ENCODE results near the gene MBIP. TPM values are rescaled to one million over a fixed set of nuclear protein-coding genes. Genes with fewer than 3 reads are reported as not detected.

MBIP gene
- total and polyA plus RNA-seq, 7 donors = 3.7 to 6.5 (median 6.2) TPM

GRCh38 chr14:36303960-36304359 lies 16.5 kb downstream of the MBIP start:
- no peak for ATAC-seq
- H3K27ac ChIP-seq = no peak overlapping the region
- WGBS, 3 donors = 64 to 84% (median 69%) methylated on average over 4 of the region's 4 CpGs
- H3K9me3 ChIP-seq = no peaks in the 10 kb centered on the region
- no peaks in the 10 kb centered on the region for H3K27me3 ChIP-seq (ENCODE audit: insufficient read depth in 3 of 3, low read length in 2 of 3)
- no peak for TF ChIP-seq CTCF (IDR thresholded peaks at IDR 0.05)
- no peaks in the 10 kb centered on the region for H3K4me1 ChIP-seq
- peaks cover 5 to 92% of the 10 kb centered on the region in 2 donors for H3K36me3 ChIP-seq (ENCODE audit: insufficient read depth in 1 of 2, low read depth in 1 of 2)
- no peak for DNase-seq
- intact Hi-C loops (cut with DNase I) = no loop called here
- no peak overlapping the region for H3K4me3 ChIP-seq

GRCh38 chr14:36302823-36303222 lies 17.6 kb downstream of the MBIP start:
- Histone ChIP-seq H3K4me1 (no peaks in the 10 kb centered on the region), H3K36me3 (ENCODE audit: insufficient read depth in 1 of 2, low read depth in 1 of 2) (peaks cover 9 to 92% of the 10 kb centered on the region in 2 donors), H3K4me3 (no peak overlapping the region), H3K27me3 (ENCODE audit: insufficient read depth in 3 of 3, low read length in 2 of 3) (no peaks in the 10 kb centered on the region), H3K9me3 (no peaks in the 10 kb centered on the region), H3K27ac (no peak overlapping the region)
- no peak for DNase-seq
- no peak for TF ChIP-seq CTCF (IDR thresholded peaks at IDR 0.05)
- WGBS, 3 donors = 60 to 82% (median 64%) methylated on average over 2 of the region's 2 CpGs
- intact Hi-C loops (cut with DNase I) = no loop called here
- no peak for ATAC-seq

GRCh38 chr14:36301159-36301558 lies 19.3 kb downstream of the MBIP start:
- intact Hi-C loops (cut with DNase I) = no loop called here
- no peak overlapping the region for H3K27ac ChIP-seq
- peaks cover 15 to 92% of the 10 kb centered on the region in 2 donors for H3K36me3 ChIP-seq (ENCODE audit: insufficient read depth in 1 of 2, low read depth in 1 of 2)
- 95 to 96% (median 95%) methylated on average over 3 of the region's 3 CpGs for WGBS, 3 donors
- TF ChIP-seq CTCF (IDR thresholded peaks at IDR 0.05) = no peak
- no peaks in the 10 kb centered on the region for H3K9me3 ChIP-seq
- H3K27me3 ChIP-seq (ENCODE audit: insufficient read depth in 3 of 3, low read length in 2 of 3) = no peaks in the 10 kb centered on the region
- H3K4me1 ChIP-seq = no peaks in the 10 kb centered on the region
- no peak overlapping the region for H3K4me3 ChIP-seq
- no peak for DNase-seq
- no peak for ATAC-seq

GRCh38 chr14:36300337-36300736 lies 20.1 kb downstream of the MBIP start:
- H3K9me3 ChIP-seq = no peaks in the 10 kb centered on the region
- DNase-seq = no peak
- H3K27ac ChIP-seq = no peak overlapping the region
- TF ChIP-seq CTCF (IDR thresholded peaks at IDR 0.05) = no peak
- H3K4me1 ChIP-seq = no peaks in the 10 kb centered on the region
- H3K4me3 ChIP-seq = no peak overlapping the region
- H3K36me3 ChIP-seq (ENCODE audit: insufficient read depth in 1 of 2, low read depth in 1 of 2) = peaks cover 15 to 85% of the 10 kb centered on the region in 2 donors
- ATAC-seq = no peak
- intact Hi-C loops (cut with DNase I) = no loop called here
- no peaks in the 10 kb centered on the region for H3K27me3 ChIP-seq (ENCODE audit: insufficient read depth in 3 of 3, low read length in 2 of 3)

All from psoas muscle (tissue), 8 donors.